GM18873 (cell line): ENCODE results near the gene METTL13.
A peak's percentile ranks its signal among the peaks of the same experiment; 100 is the strongest.

ENCODE experiments used
- ATAC-seq: cut with Tn5 transposase; IDR thresholded peaks from one replicate; pipeline ENCODE4 v1.9.1; 2021; ENCODE audit warnings: mild to moderate bottlenecking, moderate library complexity, moderate number of reproducible peaks; ENCODE audit not compliant: unreplicated experiment, low FRiP score

The METTL13 gene, protein sequence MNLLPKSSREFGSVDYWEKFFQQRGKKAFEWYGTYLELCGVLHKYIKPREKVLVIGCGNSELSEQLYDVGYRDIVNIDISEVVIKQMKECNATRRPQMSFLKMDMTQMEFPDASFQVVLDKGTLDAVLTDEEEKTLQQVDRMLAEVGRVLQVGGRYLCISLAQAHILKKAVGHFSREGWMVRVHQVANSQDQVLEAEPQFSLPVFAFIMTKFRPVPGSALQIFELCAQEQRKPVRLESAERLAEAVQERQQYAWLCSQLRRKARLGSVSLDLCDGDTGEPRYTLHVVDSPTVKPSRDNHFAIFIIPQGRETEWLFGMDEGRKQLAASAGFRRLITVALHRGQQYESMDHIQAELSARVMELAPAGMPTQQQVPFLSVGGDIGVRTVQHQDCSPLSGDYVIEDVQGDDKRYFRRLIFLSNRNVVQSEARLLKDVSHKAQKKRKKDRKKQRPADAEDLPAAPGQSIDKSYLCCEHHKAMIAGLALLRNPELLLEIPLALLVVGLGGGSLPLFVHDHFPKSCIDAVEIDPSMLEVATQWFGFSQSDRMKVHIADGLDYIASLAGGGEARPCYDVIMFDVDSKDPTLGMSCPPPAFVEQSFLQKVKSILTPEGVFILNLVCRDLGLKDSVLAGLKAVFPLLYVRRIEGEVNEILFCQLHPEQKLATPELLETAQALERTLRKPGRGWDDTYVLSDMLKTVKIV

GRCh38 chr1:171781176-171781875, at the start of gene METTL13:
TSS of gene METTL13 (plus strand) at chr1:171781660. CDS start at chr1:171781968, 308 bp downstream.
- ATAC-seq, result peak; percentile 96

DNA sequence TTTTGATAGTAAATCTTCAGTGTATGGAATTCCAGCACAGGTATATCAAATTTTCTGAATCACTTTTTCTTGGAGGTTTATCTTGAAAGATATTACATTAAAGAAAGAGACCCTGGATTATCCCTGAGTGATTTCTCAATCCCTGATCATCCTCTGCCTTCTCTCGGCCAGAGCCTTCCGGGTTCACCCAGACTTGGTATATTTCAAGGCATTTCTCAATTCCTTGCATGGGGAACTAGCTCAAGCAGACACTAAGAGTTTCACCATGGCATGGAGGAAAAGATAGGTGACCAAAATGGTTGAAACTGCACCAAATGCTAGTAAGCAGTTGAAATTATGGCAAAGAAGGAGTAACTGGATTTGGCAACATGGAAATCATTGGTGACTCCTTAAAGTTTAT, 45.3 kb upstream of the METTL13 start:
- ATAC-seq, result no peak

DNA sequence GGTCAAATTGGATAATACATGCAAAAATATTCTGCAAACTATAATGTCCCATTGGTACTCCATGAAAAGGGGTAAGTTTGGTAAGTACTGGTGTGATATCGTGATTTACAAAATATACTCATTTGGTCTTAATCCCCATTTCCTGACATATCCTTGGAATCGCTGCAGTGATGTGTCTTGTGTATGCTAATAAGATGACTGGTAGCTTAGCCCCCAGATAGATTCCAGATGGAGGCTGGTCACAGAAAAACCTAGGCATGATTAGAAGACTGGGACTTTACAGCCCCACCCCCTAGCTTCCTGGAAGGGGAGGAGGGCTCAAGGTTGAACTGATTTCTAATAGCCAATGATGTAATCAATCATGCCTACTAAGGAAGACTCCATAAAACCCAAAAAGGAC, 42.5 kb upstream of the METTL13 start:
- no peak for ATAC-seq

GRCh38 chr1:171739656-171740055, 41.8 kb upstream of the METTL13 start:
- ATAC-seq, result no peak

GRCh38 chr1:171740356-171740863, 41.0 kb upstream of the METTL13 start:
- ATAC-seq, result no peak

GRCh38 chr1:171740987-171741871, 40.2 kb upstream of the METTL13 start:
- ATAC-seq, result no peak

DNA sequence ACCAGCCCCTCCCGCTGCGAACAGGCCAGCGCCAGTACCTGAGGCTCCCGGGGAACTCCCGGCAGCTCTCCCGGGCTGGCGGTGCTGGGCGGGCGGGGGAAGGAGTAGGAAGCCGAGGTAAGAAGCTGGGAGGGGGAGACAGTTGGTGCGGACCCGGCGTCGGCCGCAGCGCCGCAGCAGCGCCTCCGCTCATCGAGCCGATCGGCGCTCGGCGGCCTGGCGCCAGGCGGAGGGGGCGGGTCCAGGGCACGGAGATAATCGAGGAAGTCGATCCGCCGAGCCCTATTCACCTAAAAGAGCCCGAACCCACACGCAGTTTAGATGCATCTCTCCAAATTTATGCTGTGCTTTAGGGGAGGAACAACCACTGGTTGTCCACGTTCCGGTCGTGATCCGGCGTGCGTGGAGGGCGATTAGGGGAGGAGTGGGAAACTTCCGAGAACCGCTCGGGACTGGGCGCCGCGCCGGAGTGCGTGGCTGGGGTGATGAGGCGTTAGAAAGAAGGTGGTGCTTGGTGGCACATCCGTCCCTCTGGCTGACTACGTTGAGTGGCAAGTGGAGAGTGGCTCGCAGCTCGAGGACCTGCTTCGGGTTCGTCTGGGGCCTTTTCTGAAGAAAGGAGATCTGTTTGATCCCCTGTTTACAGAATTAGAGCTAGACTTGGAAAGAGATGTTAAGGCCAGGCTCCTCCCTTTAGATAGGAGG, 39.4 kb upstream of the METTL13 start, which contains the start of gene VAMP4:
Gene VAMP4 (minus strand): TSS at position 194 of the 705 bp plus-strand sequence. CDS start 3,651 bp downstream, outside the sequence.
- ATAC-seq, result peak; percentile 90

- ATAC-seq, result no peak
These were observed 38.9 kb upstream of the METTL13 start for GRCh38 chr1:171742577-171742922.

DNA sequence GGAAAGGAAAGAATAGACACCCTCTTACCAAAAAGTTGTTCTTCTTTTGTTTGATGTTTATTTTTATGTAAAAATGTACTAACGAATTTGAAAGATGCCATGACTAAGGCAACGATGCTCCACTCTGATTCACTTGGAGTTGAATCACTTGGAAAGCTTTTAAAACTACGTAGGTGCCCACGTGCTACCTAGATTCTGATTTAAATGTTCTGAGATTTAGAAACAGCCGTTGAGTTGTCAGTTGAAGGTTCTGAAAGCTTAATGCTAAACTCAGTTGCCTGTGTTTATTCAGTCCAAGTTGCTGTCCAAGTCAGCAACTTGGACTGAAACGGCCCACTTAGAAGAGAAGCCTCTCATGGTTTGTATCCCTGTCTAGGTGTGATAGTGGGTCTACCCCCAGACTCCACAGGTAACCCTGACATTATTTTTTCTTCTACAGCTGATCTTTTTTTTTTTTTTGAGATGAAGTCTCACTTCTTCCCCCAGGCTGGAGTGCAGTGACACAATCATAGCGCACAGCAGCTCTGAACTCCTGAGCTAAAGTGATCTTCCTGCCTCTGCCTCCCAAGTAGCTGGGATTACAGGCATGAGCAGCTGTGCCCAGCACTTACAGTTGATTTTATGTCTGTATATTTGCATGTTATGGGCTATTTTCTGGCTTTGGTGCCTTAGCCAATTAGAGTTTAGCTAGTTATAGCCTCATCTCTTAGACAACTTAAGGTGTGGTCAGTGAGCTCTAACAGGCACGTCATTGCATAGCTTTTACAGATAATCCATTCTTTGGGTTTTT, 38.2 kb upstream of the METTL13 start:
- ATAC-seq, result no peak

DNA sequence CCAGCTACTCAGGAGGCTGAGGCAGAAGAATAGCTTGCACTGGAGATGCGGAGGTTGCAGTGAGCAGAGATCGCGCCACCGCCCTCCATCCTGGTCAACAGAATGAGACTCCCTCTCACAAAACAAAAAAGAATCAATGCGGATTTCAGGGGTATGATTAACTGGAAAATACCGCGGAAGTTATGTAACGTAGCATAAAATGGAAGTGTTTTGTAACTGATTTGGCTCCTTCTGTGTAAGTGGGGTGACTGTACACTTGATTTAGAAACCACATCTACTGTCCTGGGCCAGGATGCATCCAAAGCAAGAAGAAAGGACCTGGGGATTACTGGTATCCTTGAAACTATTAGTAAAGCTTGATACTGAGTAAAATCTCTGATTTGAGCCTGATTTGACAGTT, 36.5 kb upstream of the METTL13 start:
- no peak for ATAC-seq

GRCh38 chr1:171748651-171749050, 32.8 kb upstream of the METTL13 start:
- no peak for ATAC-seq

DNA sequence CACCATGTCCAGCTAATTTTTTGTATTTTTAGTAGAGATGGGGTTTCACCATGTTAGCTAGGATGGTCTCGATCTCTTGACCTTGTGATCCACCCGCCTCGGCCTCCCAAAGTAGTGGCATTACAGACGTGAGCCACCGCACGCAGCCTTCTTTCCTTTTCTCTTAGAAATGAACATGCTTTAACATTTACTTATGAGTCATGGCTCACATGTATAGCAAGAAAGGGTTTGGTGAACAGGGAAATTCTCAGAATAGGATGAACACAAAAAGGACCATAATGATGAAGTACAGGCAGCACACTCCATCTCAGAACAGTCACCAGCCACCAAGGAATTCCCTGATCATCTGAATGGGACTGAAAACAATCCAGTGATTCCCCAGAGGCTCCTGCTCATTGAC, 30.2 kb upstream of the METTL13 start:
- ATAC-seq, result no peak

GRCh38 chr1:171753182-171753581, 28.3 kb upstream of the METTL13 start:
- ATAC-seq, result no peak

DNA sequence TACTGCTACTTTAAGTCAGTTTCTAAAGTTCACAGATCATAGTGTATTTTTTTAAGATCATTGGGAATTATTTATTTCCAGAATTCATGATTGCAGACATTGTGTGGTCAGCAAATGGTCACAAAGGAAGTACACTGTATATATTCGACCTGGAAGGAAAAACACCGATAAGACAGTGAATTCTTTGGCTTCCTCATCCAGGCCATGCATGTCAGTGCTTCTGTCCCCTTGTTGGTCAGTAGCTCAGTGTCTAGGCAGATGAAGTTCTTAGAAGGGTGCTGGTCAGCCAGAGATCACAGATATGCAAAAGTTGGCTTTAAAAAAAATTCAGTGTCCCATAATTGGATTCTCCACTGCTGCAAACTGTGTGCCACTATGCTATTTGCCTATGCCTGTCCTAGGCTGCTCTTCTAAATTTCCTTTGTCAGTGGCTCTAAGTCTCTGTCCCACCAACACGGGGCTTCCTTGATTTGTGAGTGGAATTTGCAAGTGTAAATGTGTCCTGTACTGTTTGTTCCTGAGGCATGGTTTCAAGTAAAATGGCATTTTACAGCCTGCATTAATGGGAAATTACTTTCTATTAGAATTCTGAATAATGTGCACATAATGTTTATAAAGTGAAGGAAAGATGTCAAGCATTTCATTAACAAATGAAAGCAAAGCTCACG, 27.6 kb upstream of the METTL13 start:
- no peak for ATAC-seq

GRCh38 chr1:171754353-171754705, 27.1 kb upstream of the METTL13 start:
- no peak for ATAC-seq

DNA sequence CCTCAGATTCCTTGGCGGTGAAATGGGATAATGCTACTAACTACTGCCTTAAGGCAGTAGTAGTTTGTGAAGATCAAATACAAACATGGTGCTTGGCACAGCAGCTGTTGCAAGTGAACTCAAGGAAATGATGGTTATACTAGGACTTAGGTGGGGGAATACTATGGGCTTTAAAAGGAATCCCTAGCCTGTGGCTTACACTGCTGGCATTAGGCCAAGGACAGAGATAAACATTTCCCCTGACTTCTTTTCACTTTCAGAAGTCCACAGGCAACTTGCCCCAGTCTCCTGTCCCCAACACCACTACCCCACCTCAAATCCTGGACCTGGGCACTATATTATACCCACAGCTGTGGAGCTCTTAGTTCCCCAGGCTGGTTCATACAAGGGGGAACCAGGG, 26.5 kb upstream of the METTL13 start:
- no peak for ATAC-seq

GRCh38 chr1:171756856-171757255, 24.6 kb upstream of the METTL13 start:
- no peak for ATAC-seq

DNA sequence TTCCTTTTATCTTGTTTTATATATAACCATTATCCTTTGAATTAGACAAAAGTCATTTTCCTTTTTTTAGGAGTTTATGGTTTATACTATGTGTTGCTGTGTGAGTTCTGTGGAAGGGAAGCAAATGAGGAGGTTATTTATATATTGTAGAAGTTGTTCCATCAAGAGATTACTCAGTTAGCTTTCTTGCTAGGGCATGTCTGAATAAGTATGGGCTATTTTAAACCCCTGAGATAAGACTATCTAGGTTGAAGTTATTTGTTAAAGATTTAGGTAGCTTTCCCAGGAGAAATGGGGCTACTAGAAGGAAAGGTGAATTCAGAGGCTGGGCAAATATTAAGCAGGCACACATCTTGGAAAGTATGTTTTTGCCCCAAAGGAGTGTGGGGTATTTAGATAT, 23.4 kb upstream of the METTL13 start:
- ATAC-seq, result no peak
